ENCODE results near the gene SSTR5.
"Not testable (repeated sequence)": the region's sequence is repeated elsewhere in the genome, so short reads cannot be mapped to it uniquely, and the experiment has no call there.

SSTR5 gene

DNA sequence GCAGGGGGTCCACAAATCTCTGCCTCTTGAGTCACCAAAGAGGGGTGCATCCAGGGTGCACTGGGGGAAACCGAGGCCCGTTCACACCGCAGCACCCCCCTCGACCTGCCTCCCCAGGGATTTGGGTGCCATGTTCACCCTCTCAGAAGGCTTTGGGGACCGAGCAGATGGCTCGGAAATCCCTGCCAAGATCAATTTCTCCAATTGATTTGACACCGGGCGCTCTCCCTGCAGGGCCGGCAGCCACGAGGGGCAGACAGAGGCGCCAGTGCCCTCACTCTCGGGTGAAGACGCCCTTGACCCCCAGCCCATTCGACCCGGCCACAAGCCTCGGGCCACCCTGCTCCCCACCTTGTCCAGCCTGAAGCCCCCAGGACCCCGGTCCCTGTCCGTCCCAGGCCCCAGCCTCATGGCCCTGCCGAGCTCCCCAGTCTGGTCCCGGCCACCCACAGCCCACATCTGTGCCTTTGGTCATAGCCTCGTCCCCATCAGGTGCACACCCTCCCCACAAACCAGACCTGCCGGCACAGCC is 9.3 kb downstream of the SSTR5 start:
- H3K4me3 ChIP-seq (replicated peaks; ENCODE audit: low read depth, low read length) = no peak overlapping the region
- TF ChIP-seq, protein P1, sequence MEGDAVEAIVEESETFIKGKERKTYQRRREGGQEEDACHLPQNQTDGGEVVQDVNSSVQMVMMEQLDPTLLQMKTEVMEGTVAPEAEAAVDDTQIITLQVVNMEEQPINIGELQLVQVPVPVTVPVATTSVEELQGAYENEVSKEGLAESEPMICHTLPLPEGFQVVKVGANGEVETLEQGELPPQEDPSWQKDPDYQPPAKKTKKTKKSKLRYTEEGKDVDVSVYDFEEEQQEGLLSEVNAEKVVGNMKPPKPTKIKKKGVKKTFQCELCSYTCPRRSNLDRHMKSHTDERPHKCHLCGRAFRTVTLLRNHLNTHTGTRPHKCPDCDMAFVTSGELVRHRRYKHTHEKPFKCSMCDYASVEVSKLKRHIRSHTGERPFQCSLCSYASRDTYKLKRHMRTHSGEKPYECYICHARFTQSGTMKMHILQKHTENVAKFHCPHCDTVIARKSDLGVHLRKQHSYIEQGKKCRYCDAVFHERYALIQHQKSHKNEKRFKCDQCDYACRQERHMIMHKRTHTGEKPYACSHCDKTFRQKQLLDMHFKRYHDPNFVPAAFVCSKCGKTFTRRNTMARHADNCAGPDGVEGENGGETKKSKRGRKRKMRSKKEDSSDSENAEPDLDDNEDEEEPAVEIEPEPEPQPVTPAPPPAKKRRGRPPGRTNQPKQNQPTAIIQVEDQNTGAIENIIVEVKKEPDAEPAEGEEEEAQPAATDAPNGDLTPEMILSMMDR (IDR thresholded peaks at IDR 0.05; ENCODE audit: low read length, missing control alignments) = no peak

DNA sequence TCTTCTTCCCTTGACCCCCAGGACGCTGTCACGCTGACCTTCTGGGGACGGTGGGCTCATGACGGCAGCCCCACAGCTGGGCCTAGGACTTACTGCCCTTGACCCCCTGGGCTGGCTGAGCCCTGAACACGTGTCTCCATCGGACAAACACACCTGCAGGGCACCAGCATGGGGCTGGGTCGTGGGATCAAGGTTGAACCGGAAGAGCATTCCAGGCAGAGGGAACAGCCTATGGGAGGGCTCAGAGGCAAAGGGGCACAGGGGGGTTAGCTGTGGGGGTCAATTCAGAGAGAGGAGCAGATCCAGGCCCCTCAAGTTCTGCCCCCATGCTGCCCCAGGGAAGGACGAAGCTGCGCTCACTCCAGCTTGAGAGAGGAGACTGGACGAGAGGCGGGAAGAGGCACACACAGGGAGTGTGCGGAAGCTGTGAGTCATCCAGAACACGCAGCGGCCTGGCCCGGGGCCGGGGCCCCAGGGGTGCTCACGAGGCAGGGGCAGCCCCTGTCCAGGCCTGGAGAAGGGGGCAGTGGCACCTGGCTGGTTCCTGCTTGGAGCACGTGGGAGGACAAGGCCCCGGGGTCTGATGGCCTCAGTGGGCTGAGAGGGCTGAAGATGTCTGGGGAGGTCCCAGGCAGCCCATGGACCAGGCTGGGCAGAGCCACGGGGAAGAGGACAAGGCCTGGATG is 9.9 kb downstream of the SSTR5 start:
- H3K4me3 ChIP-seq (replicated peaks; ENCODE audit: low read depth, low read length) = no peak overlapping the region
- TF ChIP-seq, protein P1 (IDR thresholded peaks at IDR 0.05; ENCODE audit: low read length, missing control alignments) = no peak
- DNase-seq (ENCODE audit: low read depth) = peak; percentile 39

More for the DNA sequence above, 9.3 kb downstream of the SSTR5 start:
- DNase-seq (ENCODE audit: low read depth) = no peak

DNA sequence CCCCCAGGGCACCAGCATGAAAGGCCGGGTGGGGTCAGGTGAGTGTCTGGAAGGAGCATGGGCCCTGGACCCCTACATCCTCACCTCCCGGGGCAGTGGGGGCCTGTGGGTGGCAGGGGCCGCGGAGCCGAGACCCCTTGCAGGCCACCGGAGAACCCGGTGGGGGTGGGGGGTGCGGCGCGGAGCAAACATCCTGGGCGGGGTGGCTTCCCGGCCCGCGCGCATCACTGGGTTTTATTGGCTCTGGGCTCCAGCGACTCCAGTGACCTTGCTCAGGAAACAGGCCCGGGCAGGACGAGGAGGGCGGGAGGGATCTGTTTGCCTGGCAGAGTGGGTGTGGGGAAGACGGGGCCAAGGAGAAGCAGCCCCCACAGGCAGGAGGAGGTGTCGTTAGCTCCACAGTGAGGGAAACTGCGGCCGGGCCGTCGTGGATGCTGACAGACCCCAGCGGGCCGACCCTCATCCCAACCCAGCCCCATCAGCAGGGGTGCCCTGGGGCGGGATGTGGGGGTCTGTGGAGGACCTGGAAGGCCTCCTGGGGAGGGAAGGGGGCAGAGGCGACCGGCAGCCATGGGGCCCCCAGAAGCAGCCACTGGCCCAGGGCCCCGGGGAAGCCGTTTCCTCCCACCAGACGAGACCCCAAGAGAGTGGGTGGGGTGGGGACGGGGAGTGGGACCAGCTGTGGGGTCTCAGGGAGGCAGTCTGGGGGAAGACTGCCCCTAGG is 10.6 kb downstream of the SSTR5 start:
- TF ChIP-seq, protein P1 (IDR thresholded peaks at IDR 0.05; ENCODE audit: low read length, missing control alignments) = no peak
- DNase-seq (ENCODE audit: low read depth) = no peak
- H3K4me3 ChIP-seq (replicated peaks; ENCODE audit: low read depth, low read length) = no peak overlapping the region

DNA sequence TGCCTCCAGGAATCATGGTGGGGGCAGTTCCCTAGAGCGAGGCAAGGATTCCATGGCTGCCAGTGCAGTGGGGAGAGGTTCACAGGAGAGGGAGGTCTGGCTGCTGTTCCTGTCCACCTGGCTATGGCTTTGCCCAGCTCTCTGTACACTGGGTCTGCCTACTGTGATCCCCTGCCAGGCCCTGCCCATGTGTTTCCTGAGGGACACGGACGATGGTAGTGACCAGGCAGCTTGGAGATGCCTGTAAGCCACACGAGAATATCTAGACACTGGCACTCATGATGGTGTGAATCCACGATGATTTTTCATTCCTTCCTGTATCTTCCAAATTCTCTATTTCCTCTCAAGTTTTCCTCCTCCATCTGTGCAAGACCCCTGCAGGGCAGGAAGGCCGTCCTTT is 12.4 kb downstream of the SSTR5 start:
- DNase-seq (ENCODE audit: low read depth) = no peak
- H3K4me3 ChIP-seq (replicated peaks; ENCODE audit: low read depth, low read length) = no peak overlapping the region
- TF ChIP-seq, protein P1 (IDR thresholded peaks at IDR 0.05; ENCODE audit: low read length, missing control alignments) = no peak

DNA sequence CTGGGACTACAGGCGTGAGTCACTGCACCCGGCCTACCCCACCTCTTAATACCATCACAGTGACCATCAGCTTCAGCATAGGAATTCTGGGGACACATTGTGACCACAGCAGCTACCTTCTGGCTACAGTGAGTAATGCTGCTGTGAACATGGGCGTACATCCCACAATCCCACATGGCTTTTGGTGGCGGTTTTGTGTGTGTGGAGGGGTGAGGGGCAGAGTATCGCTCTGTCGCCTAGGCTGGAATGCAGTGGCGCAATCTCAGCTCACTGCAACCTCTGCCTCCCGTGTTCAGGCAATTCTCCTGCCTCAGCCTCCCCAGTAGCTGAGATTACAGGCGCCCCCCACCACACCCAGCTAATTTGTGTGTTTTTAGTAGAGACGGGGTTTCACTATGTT is 13.9 kb downstream of the SSTR5 start:
- not testable (repeated sequence) for H3K4me3 ChIP-seq (replicated peaks; ENCODE audit: low read depth, low read length); DNase-seq (ENCODE audit: low read depth)

DNA sequence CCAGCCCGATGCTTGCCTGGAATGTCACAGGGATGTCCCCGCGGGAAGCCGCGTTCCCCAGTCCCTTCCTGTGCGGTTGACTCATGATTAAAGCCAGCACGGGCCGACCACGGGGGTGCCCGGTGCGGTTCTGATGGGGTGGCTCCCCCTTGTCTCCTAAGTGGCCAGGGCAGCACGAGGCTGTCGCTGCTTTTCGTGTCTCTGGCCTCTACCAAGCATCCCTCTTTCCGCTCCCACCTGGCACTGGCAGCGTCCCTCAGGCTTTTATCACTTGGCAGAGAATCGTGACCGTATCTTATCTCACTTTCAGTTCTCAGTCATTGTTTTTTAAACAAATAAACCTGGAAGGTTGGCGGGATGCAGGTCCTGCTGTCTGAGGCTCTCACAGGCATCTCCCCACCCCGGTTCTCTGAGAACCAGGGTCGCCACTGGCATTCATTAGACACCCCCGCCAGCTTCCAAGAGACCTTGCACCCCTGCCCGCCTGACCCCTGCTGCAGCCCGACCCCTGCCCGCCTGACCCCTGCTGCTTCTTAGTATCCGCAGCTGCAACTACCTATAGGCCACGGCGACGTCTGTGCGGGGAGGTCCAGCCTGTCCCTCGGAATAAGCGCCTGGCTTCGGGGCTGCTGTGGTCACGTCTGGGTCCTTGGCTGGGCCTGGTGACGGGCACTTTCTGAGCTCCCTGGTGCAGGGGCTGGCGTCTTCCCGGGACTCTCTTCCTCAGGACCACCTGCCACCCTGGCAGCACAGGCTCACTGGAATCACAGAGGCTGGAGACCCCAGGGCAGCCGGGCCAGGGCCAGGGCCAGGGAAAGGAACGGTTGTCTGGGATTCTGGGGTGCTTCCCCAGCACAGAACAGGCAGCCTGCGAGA is 16.0 kb downstream of the SSTR5 start:
- H3K4me3 ChIP-seq (replicated peaks; ENCODE audit: low read depth, low read length) = no peak overlapping the region
- no peak for DNase-seq (ENCODE audit: low read depth)
- TF ChIP-seq, protein P1 (IDR thresholded peaks at IDR 0.05; ENCODE audit: low read length, missing control alignments) = no peak

DNA sequence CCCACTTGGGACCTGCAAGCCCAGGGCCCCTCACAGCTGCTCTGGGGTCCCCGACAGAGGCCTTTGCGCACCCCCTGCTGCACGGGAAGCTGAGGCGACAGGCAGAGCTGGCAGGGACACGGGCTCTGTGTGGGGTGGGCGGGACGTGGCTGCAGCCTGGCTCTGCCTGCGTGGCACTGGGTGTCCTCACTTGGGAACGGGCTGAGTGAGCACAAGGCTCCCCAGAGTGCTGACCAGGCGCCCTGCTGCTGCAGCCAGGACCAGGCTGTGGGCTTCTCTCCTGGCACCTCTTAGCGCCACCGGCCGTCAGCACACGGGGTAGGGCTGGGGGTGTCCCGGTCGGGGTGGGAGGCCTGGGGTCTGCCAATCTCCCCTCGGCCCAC is 16.9 kb downstream of the SSTR5 start:
- no peak for DNase-seq (ENCODE audit: low read depth)
- H3K4me3 ChIP-seq (replicated peaks; ENCODE audit: low read depth, low read length) = no peak overlapping the region
- TF ChIP-seq, protein P1 (IDR thresholded peaks at IDR 0.05; ENCODE audit: low read length, missing control alignments) = no peak
